PC-3 (cell line): ENCODE results near the gene CERS6.

Experiments
- CTCF ChIP-seq: fragments of 300-600 bp; sonication (generic); conservative IDR thresholded peaks from 2 replicates; pipeline ENCODE4 v1.5.1; 2017; ENCODE audit warnings: antibody characterized with exemption, low read depth, mild to moderate bottlenecking, low read length
- EZH2phosphoT487 ChIP-seq: fragments of 300-600 bp; sonication (generic); IDR thresholded peaks from 2 replicates; pipeline ENCODE4 v1.6.1; 2018; ENCODE audit warnings: mild to moderate bottlenecking, antibody characterized with exemption, low read length, borderline replicate concordance

DNA sequence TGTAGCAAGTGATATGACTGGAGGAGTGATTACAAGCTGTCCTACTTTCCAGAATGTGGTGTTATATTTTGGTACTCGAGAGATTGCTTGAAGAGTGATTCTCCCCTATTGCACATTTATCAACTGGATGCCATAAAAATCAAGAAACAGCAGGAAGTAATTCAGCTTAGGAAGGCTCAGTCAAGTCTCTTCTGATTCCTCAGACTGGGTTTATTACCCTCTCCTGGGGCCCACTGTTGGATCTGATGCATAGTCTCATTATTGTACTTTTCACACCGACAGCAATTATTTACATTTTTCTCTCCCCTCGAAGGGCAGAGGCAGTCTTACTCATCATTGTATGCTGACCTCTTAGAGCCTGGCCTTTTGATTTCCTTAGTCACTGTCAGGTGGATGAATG, 355.6 kb downstream of the CERS6 start:
- no peak for TF ChIP-seq CTCF
- no peak for TF ChIP-seq EZH2phosphoT487
